Bronchial epithelial cell (primary cell): ENCODE data around the gene AGMO. TPM values are rescaled to one million over a fixed set of nuclear protein-coding genes. Genes with fewer than 3 reads are reported as not detected.

Source experiments
- DNase-seq: peaks from one replicate; pipeline ENCODE4 v3.0.0-alpha.2; 2010; ENCODE audit warnings: low read depth
- FAIRE-seq: peaks from 2 replicates; lab custom pipeline; 2011; peaks lifted over from hg19 to GRCh38; lab: Jason Lieb, UNC
- H3K27me3 ChIP-seq: 2 replicates; pipeline ENCODE4 v1.5.1; 2011; ENCODE audit warnings: low read length; ENCODE audit not compliant: control insufficient read depth, insufficient read depth
- H3K36me3 ChIP-seq: 2 replicates; pipeline ENCODE4 v1.5.1; 2011; ENCODE audit warnings: low read length; ENCODE audit not compliant: control insufficient read depth, insufficient read depth
- H3K4me3 ChIP-seq: 2 replicates; pipeline ENCODE4 v1.5.1; 2011; ENCODE audit warnings: mild to moderate bottlenecking, low read depth, low read length, control low read depth
- total RNA-seq: library from RNA; depleted of rRNA; stranded (reverse); fragments of >200 nt; gene quantifications from 2 replicates; pipeline ENCODE4 v1.2.1, GENCODE V29; 2014
- TF ChIP-seq, protein P1 (sequence below): IDR thresholded peaks from 2 replicates; pipeline ENCODE4 v1.5.1; 2011; ENCODE audit warnings: mild to moderate bottlenecking, moderate library complexity, low read length, control low read depth, inconsistent platforms; ENCODE audit not compliant: insufficient read depth, severe bottlenecking

AGMO gene
- total RNA-seq, 1 donor from 2014 or later, result under 0.01 TPM

DNA sequence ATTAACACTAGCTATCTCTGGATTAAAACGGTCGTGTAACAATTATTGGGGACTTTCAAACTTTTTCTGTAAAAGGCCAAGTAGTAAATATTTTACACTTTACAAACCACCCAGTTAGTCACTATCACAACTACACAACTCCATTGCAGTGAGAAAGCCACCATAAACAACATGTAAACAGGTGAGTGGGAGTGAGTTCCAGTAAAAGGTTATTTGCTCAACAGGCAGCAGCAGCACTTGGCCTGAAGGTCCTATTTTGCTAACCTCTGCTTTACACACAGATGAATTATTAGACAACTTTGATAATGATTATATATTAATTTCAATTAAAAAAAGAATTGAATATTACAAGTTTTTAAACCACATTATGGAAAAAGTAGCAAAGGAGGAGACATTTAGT, 15.8 kb upstream of the AGMO start:
- H3K36me3 ChIP-seq, result no peaks in the 10 kb centered on the region
- TF ChIP-seq, protein P1, sequence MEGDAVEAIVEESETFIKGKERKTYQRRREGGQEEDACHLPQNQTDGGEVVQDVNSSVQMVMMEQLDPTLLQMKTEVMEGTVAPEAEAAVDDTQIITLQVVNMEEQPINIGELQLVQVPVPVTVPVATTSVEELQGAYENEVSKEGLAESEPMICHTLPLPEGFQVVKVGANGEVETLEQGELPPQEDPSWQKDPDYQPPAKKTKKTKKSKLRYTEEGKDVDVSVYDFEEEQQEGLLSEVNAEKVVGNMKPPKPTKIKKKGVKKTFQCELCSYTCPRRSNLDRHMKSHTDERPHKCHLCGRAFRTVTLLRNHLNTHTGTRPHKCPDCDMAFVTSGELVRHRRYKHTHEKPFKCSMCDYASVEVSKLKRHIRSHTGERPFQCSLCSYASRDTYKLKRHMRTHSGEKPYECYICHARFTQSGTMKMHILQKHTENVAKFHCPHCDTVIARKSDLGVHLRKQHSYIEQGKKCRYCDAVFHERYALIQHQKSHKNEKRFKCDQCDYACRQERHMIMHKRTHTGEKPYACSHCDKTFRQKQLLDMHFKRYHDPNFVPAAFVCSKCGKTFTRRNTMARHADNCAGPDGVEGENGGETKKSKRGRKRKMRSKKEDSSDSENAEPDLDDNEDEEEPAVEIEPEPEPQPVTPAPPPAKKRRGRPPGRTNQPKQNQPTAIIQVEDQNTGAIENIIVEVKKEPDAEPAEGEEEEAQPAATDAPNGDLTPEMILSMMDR, result no peak
- FAIRE-seq (no peak), DNase-seq (no peak)
- no peak overlapping the region for H3K4me3 ChIP-seq
- H3K27me3 ChIP-seq, result no peaks in the 10 kb centered on the region

DNA sequence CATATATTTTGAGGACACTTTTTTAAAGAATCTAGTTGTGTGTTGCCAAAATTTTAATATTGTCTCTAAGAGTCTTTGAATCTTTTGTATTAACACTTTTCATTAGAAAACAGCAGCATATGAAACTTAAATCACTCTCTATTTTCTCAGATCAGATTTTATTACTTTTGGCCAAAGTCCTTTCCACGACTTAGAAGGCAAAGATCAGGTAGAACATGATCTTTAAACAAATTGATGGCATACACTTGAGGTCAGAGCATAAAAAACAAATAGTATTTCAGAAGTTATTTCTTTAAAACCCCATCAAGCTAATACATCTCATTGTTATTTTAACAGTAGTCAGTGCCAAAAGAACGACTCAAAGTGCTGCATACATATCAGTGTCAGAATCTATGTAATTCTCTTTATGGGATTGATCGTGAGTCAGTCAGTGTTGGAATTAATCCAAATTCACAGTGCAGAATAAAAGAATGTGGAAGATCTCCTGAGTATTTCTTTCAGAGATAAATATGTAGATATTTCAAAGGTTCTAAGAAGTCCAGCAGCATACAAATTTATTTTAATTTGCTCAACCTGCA, 9.6 kb upstream of the AGMO start:
- Histone ChIP-seq H3K27me3 (no peaks in the 10 kb centered on the region), H3K4me3 (no peak overlapping the region), H3K36me3 (no peaks in the 10 kb centered on the region)
- TF ChIP-seq, protein P1, result no peak
- peak; percentile 76 for DNase-seq
- FAIRE-seq, result no peak

DNA sequence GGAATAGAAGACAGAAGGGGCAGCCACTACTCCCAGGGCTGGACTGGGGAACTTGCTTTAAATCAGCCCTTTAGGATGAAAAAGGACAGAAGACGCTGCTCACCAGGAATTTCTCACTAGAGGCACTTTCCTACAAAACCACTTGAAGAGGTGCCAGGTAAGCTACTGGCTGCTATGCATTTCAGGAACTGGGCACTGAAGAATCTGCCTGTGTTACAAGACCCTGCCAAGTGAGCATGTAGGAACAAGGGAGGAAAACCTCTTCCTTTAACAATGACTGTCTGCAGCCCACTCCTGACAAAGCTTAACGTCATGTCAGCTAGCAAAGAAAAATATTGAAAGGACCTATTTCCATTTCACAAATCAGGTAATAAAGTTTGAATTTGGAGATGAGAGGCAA, 5.8 kb upstream of the AGMO start:
- H3K36me3 ChIP-seq, result no peaks in the 10 kb centered on the region
- DNase-seq (peak; percentile 90), FAIRE-seq (no peak)
- no peaks in the 10 kb centered on the region for H3K27me3 ChIP-seq
- no peak overlapping the region for H3K4me3 ChIP-seq
- TF ChIP-seq, protein P1, result no peak

DNA sequence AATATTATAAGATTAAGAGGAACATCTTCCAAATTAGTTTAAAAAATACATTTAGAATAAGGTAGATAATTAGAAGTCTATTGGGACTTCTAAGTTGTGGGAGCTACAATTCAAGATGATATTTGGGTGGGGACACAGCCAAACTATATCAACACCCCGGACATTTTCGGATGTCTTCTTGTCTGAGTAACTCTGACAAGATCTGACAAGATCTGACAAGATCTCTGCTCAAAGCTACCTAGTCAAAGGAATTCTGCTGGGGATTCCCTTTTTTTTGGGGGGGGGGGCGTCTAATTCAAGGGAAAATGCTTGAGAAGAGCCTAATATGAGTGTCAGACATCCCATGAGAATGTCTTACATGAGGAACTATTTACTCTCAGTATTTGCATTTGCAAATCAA, 5.2 kb upstream of the AGMO start:
- TF ChIP-seq, protein P1, result no peak
- Histone ChIP-seq H3K36me3 (no peaks in the 10 kb centered on the region), H3K27me3 (no peaks in the 10 kb centered on the region), H3K4me3 (no peak overlapping the region)
- FAIRE-seq (no peak), DNase-seq (peak; percentile 69)

DNA sequence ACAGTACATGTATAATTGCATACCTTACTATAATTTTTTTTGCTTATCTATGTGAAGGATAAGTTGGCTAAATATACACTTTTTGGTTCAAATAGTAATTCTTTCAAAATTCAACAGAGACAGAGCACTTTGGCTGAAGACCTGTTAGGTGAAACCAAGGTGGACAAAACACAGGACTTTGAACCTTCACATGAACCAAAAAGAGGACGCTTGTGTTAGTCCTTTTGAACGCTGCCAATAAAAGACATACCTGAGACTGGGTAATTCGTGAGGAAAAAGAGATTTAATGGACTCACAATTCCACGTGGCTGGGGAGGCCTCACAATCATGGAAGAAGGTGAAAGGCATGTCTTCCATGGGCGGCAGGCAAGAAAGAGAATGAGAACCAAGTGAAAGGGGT, 4.7 kb upstream of the AGMO start:
- H3K4me3 ChIP-seq, result no peak overlapping the region
- no peaks in the 10 kb centered on the region for H3K27me3 ChIP-seq
- H3K36me3 ChIP-seq, result no peaks in the 10 kb centered on the region
- no peak for FAIRE-seq
- TF ChIP-seq, protein P1, result no peak
- no peak for DNase-seq

DNA sequence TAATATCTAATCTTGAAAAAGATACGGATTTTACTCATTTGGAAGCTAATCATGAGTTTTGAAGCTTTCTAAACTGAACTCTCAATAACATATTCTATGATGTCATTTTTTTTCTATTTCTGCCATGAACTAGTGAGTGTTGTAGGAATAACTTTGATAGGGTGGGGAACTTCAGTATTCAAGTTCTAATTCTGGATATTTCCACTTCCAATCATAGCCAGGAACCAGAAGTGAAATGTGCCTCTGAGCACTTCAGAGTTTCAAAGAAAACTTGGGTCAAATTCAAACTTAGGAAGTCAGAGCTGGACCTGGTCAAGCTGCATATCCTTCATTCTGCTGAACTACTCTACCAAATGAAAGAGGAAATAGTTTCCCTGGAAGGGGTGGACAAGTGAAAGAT, 847 bp downstream of the AGMO start:
- no peaks in the 10 kb centered on the region for H3K36me3 ChIP-seq
- no peaks in the 10 kb centered on the region for H3K27me3 ChIP-seq
- TF ChIP-seq, protein P1, result no peak
- H3K4me3 ChIP-seq, result no peak overlapping the region
- no peak for DNase-seq
- no peak for FAIRE-seq
